ENCODE results near the gene CALM3.
"Not testable (repeated sequence)": the region's sequence is repeated elsewhere in the genome, so short reads cannot be mapped to it uniquely, and the experiment has no call there.

Gene CALM3

GRCh38 chr19:46610851-46611770 lies 10.0 kb downstream of the CALM3 start:
- H3K4me3 ChIP-seq, result no peak overlapping the region
- peak overlapping the region in 12 of 21 experiments; percentile 13 to 79 (median 36) for H3K27ac ChIP-seq

DNA sequence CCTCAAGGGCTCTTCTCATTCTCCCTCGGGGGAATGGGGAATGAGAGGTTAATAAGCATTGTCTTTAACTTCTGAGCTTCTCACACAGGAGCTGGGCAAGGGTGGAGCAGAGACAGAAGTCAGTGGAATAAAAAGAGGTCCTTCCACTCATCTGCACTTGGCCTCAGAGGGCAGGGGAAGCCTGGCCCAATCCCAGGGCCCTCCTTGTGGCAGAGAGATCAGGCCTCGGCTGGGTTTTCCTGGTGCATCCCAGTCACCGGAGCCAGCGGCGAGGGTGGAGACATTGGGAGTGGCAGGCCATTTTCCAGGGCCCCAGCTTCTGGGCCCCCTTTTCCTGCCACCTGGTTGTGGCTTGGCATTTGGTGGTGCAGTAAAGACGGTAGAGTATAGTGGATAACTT lies 10.6 kb downstream of the CALM3 start:
- Histone ChIP-seq H3K27ac (peak overlapping the region in 12 of 21 experiments; percentile 1 to 79 (median 42)), H3K4me3 (no peak overlapping the region)

- H3K27ac ChIP-seq, result peak overlapping the region in 3 of 21 experiments; percentile 11 to 34 (median 19)
- H3K4me3 ChIP-seq, result no peak overlapping the region
These were observed 12.4 kb downstream of the CALM3 start for GRCh38 chr19:46613525-46613924.

DNA sequence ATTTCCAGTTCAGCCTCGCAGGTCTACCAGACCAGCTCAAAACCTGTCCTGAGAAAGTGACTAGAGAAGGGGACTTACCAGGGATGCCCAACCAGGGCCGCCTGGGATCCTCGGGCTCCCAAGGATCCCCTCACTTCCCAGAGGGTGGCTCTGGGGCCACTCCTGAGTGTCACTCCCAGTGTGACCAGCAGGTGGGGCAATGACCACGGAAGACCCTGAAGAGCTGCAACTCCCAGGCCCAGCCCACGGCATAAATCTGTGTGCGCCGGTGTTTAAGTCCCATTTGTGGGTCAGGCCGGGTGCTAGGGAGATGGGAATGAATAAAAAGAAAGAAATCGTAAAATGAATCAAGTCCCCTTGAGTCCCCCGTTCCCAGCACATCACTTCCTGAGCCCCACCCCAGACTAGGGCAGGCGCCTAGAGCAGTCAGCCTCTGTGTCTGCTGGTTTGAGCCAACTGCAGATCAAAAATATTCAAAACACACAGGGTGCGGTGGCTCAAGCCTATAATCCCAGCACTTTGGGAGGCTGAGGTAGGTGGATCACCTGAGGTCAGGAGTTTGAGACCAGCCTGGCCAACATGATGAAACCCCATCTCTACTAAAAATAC lies 13.1 kb downstream of the CALM3 start:
- H3K4me3 ChIP-seq, result no peak overlapping the region
- peak overlapping the region in 4 of 21 experiments; percentile 7 to 34 (median 15) for H3K27ac ChIP-seq

- Histone ChIP-seq H3K27ac (peak overlapping the region in 1 of 21 experiments; percentile 31), H3K4me3 (no peak overlapping the region)
These were observed 14.8 kb downstream of the CALM3 start for GRCh38 chr19:46615966-46616365.

DNA sequence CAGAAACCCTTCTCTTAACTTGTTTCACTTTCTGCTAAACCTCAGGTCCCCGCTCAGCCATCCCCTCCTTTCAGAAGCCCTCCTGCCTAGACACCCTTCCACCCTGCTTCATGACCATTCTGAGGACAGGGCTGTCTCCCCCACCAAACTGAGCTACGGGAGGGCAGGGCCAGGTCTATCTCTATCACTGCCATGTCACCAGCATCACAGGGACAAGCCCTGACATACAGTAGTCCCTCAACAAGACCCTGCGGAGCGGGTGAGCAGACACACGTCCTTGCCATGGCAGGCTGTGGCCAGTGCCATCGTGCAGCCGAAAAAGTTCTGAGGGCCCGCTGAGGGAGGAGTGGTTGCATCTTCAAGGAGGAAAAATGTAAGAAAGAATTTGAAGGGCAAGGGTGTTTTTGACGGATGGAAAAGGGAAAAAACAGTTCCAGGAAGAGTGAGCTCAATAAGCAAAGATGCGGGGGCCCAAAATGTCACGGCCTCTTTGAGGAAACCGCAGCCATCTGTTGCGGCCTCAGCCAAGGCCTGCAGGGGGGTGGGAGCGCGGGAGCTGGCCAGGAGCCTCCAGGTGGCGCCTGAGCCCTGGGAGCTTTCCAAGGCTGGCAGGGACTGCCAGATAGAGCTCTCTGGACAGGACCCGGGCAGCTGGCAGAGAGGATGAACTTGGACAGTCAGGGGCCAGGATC lies 15.6 kb downstream of the CALM3 start:
- Histone ChIP-seq H3K4me3 (no peak overlapping the region), H3K27ac (peak overlapping the region in 10 of 21 experiments; percentile 2 to 75 (median 32))

- Histone ChIP-seq H3K27ac (peak overlapping the region in 8 of 21 experiments; percentile 2 to 75 (median 39)), H3K4me3 (no peak overlapping the region)
These were observed 16.5 kb downstream of the CALM3 start for GRCh38 chr19:46617601-46618000.

DNA sequence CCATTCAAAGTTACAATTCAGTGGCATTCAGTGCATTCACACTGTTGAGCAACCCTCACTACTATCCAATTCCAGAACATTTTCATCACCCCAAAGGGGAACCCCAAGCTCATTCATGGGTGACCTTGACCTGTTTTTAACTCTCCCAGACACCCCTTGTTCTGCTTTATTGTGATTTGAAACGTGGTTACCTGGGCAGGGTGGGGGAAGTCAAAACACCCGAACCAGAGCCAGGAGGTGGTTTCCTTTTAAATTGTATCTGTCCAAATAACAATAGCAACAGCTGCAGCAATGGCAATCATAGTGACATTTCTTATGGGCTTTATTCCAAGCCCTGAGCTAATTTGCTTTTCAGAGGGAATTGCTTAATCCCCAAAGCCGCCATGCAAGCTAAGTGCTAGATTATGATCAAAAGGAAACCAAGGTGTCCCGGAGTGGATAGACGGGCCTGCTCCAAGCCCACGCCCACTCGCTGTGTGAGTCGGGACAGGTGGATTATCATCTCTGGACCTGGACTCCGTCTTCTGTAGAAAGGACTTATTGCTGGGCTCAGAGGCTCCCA lies 17.6 kb downstream of the CALM3 start:
- Histone ChIP-seq H3K27ac (peak overlapping the region in 12 of 21 experiments; percentile 9 to 79 (median 52)), H3K4me3 (no peak overlapping the region)

DNA sequence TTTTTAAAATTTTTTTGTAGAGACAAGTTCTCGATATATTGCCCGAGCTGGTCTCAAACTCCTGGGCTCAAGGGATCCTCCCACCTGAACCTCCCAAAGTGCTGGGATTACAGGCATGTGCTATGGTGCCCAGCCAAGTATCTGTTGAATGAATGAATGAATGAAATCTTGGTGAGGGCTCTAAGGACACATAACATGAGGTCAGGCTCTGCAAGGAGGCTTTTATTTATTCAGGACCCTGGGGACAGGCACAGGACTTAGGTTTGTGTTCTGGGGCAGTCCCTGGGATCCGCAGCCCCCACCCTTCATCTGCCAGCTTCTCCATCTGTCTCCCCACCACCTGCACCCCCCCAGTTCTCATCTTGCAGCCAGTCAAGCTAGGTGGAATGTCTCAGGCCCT lies 19.1 kb downstream of the CALM3 start:
- peak overlapping the region in 11 of 21 experiments; percentile 24 to 79 (median 59) for H3K27ac ChIP-seq
- no peak overlapping the region for H3K4me3 ChIP-seq

DNA sequence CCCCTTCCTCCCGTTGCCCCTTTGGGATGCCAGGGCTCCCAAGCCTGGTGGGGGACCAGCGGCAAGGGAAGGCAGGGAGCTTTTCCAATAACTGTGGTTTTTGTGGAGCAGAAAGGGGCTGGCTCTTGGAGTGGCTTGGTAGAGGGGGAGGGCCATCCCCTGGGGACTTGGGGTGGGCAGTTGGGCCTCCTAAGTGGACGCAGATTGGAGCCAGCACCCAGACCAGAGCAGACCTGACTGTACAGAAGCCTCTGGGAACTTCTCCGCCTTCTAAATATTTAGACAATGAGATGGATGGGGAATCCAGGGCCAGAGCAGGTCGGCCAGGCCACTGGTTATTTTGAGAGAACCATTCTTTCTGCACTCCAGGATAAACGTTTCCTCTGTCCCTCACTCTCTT lies 19.6 kb downstream of the CALM3 start:
- H3K4me3 ChIP-seq, result peak overlapping the region in 1 of 7 experiments; percentile 18
- H3K27ac ChIP-seq, result peak overlapping the region in 11 of 21 experiments; percentile 16 to 60 (median 30)

DNA sequence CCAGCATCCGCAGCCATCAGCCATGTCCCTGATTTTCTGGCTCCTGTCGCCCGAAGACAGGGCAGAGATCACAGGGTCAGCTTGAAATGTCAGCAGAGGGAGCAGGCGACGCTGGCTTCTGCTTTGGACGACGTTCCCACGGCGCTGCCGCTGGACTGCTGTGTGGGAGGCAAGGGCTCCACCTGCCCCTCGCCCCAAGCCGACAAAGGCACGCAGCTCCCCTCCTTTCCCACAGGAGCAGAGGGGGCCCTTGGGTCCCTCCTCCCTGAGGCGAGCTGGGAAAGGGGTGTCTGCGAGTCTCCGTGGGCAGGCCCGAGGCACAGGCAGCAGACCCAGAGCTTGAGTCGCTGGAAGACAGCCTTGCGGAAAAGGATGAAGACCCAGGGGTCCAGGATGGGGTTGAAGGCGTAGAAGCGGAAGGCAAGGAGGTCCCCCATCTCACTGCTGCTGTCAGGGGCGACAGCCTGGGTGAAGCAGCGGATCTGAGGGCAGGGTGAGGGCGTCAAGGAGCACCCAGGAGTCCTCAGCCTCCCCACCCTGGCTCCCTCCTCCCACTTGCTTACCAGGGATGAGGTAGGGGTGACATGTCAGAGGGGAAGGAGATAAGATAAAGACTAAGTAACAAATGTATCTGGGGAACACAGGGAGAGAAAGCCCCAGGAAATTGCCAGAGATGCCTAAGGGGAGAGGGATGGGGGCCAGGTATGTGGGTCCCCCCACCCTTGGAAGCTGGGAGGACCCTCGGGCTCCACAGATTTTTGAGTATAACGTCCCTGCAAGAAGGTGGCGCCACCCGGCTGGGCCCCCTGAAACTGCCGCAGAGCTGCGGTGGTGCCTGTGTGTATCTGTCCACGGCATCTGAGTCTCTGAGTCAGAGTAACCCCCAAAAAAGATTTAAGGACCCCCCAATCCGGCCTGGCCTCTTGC lies 20.3 kb downstream of the CALM3 start:
- H3K27ac ChIP-seq, result peak overlapping the region in 17 of 21 experiments; percentile 2 to 68 (median 28)
- H3K4me3 ChIP-seq, result peak overlapping the region in 2 of 7 experiments; percentile 13 to 18

DNA sequence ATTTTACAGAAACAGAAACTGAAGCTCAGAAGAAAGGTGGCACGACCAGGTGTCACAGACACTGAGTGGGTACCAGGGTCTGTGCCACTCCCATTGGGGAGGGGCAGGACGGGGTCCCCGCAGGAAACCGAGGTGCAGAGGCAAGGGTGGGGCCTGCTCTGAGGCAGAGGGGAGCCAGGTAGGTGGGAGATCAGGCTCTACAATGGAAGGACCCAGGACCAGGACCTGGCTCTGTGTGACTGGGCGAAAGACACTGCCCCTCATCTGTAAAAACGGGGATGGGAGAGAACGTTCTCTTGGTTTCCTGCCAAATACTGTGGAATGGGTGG lies 21.0 kb downstream of the CALM3 start:
- peak overlapping the region in 9 of 21 experiments; percentile 2 to 68 (median 46) for H3K27ac ChIP-seq
- H3K4me3 ChIP-seq, result peak overlapping the region in 3 of 7 experiments; percentile 5 to 18 (median 13)

- Histone ChIP-seq H3K27ac (peak overlapping the region in 16 of 21 experiments; percentile 25 to 87 (median 74)), H3K4me3 (peak overlapping the region in 5 of 7 experiments; percentile 0 to 37 (median 17))
These were observed 22.9 kb downstream of the CALM3 start for GRCh38 chr19:46623915-46624502.

DNA sequence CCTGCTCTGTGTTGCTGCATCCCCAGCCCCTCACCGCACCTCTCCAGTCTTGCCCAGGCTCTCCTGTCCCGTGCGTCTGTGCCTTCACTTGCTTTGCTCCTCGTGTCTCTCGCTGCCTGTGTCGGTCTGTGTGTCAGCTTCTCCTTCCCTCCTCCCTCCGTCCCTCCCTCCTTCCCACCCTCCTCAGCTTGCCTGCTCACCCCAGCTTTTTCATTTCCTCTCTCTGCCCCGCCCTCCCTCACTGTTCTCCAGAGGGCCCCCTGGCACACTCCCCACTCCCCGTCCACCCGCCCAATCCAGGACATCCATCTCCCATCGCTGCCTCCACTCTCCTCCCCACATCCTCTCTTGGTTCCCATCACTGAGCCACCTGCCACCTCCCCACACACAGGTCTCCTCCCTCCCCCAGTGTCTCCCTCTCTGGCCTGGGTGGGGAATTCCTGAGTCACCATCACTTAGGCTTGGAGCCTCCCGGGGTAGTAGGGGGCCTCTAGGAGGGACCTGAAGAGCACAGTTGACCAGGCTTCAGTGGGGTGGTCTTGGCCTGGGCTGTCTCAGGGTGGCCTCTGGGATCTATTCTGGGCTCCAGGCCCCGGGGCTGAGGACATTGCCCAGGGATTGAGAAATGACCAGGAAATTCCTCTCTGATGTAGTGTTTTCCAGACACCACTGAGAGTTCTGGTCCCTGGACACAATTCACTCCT lies 24.0 kb downstream of the CALM3 start, which contains the start of gene PTGIR:
Gene PTGIR (minus strand): TSS at position 132 of the 704 bp plus-strand sequence. CDS start 864 bp downstream, outside the sequence.
- Histone ChIP-seq H3K4me3 (peak within 1 kb of the TSS in 6 of 7 experiments; percentile 0 to 37 (median 14)), H3K27ac (peak within 1 kb of the TSS in 20 of 21 experiments; percentile 11 to 87 (median 72))

DNA sequence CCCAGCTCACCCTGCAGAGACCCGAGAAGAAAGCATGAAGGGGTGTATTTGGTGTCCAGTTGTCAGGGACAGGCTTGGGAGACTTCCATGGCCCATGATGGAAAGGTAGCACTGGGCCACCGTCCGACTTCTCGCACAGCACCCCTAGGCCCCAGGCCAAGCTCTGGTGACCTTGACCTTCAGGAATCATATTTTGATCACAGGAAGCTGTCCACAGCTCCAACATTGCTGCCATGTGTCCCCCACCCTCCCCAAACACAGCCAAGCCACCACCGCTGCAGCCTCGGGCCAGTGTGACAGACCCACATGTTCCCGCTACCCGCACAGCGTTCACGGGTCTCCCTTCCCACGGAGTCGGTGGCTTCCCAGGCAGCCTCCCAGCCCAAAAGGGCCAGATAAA lies 24.6 kb downstream of the CALM3 start:
- H3K27ac ChIP-seq, result peak overlapping the region in 20 of 21 experiments; percentile 0 to 87 (median 72)

GRCh38 chr19:46626446-46626845 lies 25.3 kb downstream of the CALM3 start:
- Histone ChIP-seq H3K4me3 (no peak overlapping the region), H3K27ac (peak overlapping the region in 15 of 21 experiments; percentile 0 to 87 (median 73))

More for the DNA sequence above, 24.6 kb downstream of the CALM3 start:
- H3K4me3 ChIP-seq, result no peak overlapping the region

DNA sequence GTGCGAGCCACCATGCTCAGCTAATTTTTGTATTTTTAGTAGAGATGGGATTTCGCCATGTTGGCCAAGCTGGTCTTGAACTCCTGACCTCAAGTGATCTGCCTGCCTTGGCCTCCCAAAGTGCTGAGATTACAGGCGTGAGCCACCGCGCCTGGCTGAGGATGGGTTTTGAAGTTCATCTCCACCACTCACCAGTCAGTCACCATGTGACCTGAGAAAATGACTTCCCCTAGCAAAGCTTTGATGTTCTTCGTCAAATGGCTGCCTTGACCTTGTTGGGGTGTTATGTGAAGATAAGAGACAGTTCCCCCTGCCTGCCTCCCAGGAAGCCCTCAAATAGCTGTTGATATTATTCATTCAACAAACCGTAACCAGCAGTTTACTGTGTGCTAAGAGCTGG lies 27.8 kb downstream of the CALM3 start:
- not testable (repeated sequence) for H3K27ac ChIP-seq, H3K4me3 ChIP-seq
